KMS-11 (cell line): ENCODE results near the gene FMO5.
A peak's percentile ranks its signal among the peaks of the same experiment; 100 is the strongest.

Experiments
- H2AFZ ChIP-seq: fragments of 200-600 bp; sonication (generic); 2 replicates; pipeline ENCODE4 v1.6.1; 2016; ENCODE audit warnings: antibody characterized with exemption, mixed run types, low read depth
- H3K27ac ChIP-seq: fragments of 200-600 bp; sonication (generic); 2 replicates; pipeline ENCODE4 v1.6.1; 2016; ENCODE audit warnings: mild to moderate bottlenecking, mixed run types
- H3K27me3 ChIP-seq: fragments of 200-600 bp; sonication (generic); 2 replicates; pipeline ENCODE4 v1.6.1; 2017; ENCODE audit warnings: mild to moderate bottlenecking, low read depth, mixed run types, moderate library complexity; ENCODE audit not compliant: insufficient read depth
- H3K36me3 ChIP-seq: fragments of 200-600 bp; sonication (generic); 2 replicates; pipeline ENCODE4 v1.6.1; 2017; ENCODE audit warnings: mild to moderate bottlenecking, mixed run types; ENCODE audit not compliant: insufficient read depth
- H3K4me1 ChIP-seq: fragments of 200-600 bp; sonication (generic); 2 replicates; pipeline ENCODE4 v1.6.1; 2016; ENCODE audit warnings: mild to moderate bottlenecking, low read depth, mixed run types; ENCODE audit not compliant: poor library complexity, severe bottlenecking
- H3K4me2 ChIP-seq: fragments of 200-600 bp; sonication (generic); 2 replicates; pipeline ENCODE4 v1.7.0; 2016; ENCODE audit warnings: mild to moderate bottlenecking, mixed run types
- H3K4me3 ChIP-seq: fragments of 200-600 bp; sonication (generic); IDR thresholded peaks from 2 replicates; pipeline ENCODE4 v1.6.1; 2017; ENCODE audit warnings: low read depth, low read length, mixed read lengths; ENCODE audit not compliant: insufficient read depth
- H3K79me2 ChIP-seq: fragments of 200-600 bp; sonication (generic); 2 replicates; pipeline ENCODE4 v1.6.1; 2016; ENCODE audit warnings: low read depth, mixed run types; ENCODE audit not compliant: insufficient read depth
- H3K9ac ChIP-seq: fragments of 200-600 bp; sonication (generic); 2 replicates; pipeline ENCODE4 v1.6.1; 2016; ENCODE audit warnings: mild to moderate bottlenecking, mixed run types
- H4K20me1 ChIP-seq: fragments of 200-600 bp; sonication (generic); 2 replicates; pipeline ENCODE4 v1.6.1; 2016; ENCODE audit warnings: mild to moderate bottlenecking, mixed run types; ENCODE audit not compliant: insufficient read depth
- TF ChIP-seq, protein P1 (sequence below): fragments of 200-600 bp; sonication (generic); conservative IDR thresholded peaks from 2 replicates; pipeline ENCODE4 v1.6.1; 2017; ENCODE audit warnings: low read depth, mild to moderate bottlenecking, antibody characterized with exemption, low read length, moderate library complexity, mixed read lengths

Gene FMO5

GRCh38 chr1:147245586-147246021 is 20.5 kb upstream of the FMO5 start:
- TF ChIP-seq, protein P1, sequence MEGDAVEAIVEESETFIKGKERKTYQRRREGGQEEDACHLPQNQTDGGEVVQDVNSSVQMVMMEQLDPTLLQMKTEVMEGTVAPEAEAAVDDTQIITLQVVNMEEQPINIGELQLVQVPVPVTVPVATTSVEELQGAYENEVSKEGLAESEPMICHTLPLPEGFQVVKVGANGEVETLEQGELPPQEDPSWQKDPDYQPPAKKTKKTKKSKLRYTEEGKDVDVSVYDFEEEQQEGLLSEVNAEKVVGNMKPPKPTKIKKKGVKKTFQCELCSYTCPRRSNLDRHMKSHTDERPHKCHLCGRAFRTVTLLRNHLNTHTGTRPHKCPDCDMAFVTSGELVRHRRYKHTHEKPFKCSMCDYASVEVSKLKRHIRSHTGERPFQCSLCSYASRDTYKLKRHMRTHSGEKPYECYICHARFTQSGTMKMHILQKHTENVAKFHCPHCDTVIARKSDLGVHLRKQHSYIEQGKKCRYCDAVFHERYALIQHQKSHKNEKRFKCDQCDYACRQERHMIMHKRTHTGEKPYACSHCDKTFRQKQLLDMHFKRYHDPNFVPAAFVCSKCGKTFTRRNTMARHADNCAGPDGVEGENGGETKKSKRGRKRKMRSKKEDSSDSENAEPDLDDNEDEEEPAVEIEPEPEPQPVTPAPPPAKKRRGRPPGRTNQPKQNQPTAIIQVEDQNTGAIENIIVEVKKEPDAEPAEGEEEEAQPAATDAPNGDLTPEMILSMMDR, result no peak
- Histone ChIP-seq H3K79me2 (peaks cover 77% of the 10 kb centered on the region), H3K9ac (no peak overlapping the region), H3K4me1 (peaks cover 52% of the 10 kb centered on the region), H3K27me3 (no peaks in the 10 kb centered on the region), H2AFZ (no peak overlapping the region), H3K4me2 (no peak overlapping the region; the same call in 1 of the 2 replicates), H3K27ac (no peak overlapping the region), H3K36me3 (no peaks in the 10 kb centered on the region), H4K20me1 (peaks cover 19% of the 10 kb centered on the region), H3K4me3 (no peak overlapping the region)

- no peak overlapping the region for H3K27ac ChIP-seq
- TF ChIP-seq, protein P1, result no peak
- no peaks in the 10 kb centered on the region for H3K27me3 ChIP-seq
- no peaks in the 10 kb centered on the region for H3K36me3 ChIP-seq
- H2AFZ ChIP-seq, result no peak overlapping the region
- H3K4me2 ChIP-seq, result peak overlapping the region; percentile 93
- no peak overlapping the region for H3K9ac ChIP-seq
- H3K4me1 ChIP-seq, result peaks cover 52% of the 10 kb centered on the region
- H4K20me1 ChIP-seq, result peaks cover 19% of the 10 kb centered on the region
- no peak overlapping the region for H3K4me3 ChIP-seq
- peaks cover 72% of the 10 kb centered on the region for H3K79me2 ChIP-seq
Observed at GRCh38 chr1:147245129-147245528, 20.0 kb upstream of the FMO5 start.

DNA sequence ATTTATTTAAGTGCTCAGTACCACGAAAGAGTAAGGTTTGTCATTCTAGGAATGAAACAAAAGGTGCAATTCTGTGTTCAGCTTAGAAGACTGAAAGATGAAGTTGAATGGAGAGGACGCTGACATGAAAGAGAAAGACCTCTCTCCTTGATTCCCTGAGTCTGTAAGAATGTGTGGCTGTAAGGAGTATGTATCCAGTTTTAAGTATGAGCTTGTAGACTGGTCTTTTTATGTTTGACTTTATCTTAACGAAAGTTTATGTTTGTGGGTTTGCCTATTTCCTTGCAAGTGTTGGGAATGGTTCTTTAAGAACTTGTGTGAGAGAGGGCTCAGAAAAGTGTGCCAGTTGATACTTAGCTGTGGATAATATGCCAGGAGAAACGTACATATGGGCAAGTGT is 18.7 kb upstream of the FMO5 start:
- H3K27ac ChIP-seq, result peak overlapping the region; percentile 89
- H2AFZ ChIP-seq, result peak overlapping the region; percentile 93
- H3K4me2 ChIP-seq, result peak overlapping the region; percentile 93
- no peaks in the 10 kb centered on the region for H3K36me3 ChIP-seq
- peaks cover 48% of the 10 kb centered on the region for H3K4me1 ChIP-seq
- peak overlapping the region; percentile 100 for H3K4me3 ChIP-seq
- H3K27me3 ChIP-seq, result no peaks in the 10 kb centered on the region
- H4K20me1 ChIP-seq, result peaks cover 19% of the 10 kb centered on the region
- peaks cover 59% of the 10 kb centered on the region for H3K79me2 ChIP-seq
- peak overlapping the region; percentile 95 for H3K9ac ChIP-seq
- TF ChIP-seq, protein P1, result no peak

DNA sequence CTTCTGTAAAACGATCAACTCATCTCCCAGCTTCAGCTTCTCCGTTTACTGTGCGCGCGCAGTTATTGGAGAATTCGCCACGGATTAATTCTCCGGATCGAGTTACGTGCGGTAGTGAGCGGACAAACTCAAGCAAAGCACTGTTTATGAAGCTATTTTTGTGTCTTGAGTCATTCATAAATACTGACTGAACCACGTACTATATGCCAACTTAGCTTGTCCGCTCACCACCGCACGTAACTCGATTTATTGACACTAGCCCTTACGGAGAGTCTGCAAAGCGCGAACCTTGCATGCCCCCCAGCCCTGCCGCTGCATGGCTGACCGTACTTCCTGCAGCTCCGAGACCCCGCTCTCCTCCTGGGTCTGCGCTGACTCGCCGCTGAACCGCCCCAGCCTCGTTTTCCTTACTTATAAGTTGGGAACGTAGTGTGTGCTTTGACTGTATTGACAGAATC is 18.1 kb upstream of the FMO5 start:
- TF ChIP-seq, protein P1, result peak; percentile 22; the same call in 1 of the 2 replicates
- Histone ChIP-seq H3K9ac (peak overlapping the region; percentile 95), H3K4me2 (peak overlapping the region; percentile 93), H3K27me3 (no peaks in the 10 kb centered on the region), H2AFZ (peak overlapping the region; percentile 93), H3K27ac (peak overlapping the region; percentile 89), H3K36me3 (no peaks in the 10 kb centered on the region), H3K4me3 (peak overlapping the region; percentile 100), H3K79me2 (peaks cover 54% of the 10 kb centered on the region), H3K4me1 (peaks cover 48% of the 10 kb centered on the region), H4K20me1 (peaks cover 19% of the 10 kb centered on the region)
